Muscle layer of colon (tissue), 2 donors: ENCODE results near the gene TMEM41B.
"Not testable (repeated sequence)": the region's sequence is repeated elsewhere in the genome, so short reads cannot be mapped to it uniquely, and the experiment has no call there.

Experiments
- H3K27ac ChIP-seq: one replicate; pipeline ENCODE4 v1.7.0; 2013; ENCODE audit warnings: low read depth, mild to moderate bottlenecking, low read length, moderate library complexity
- H3K27me3 ChIP-seq, 2 donors: one replicate each; pipeline ENCODE4 v1.7.0; 2013; ENCODE audit warnings: low read length in 2 of 2, mild to moderate bottlenecking in 2 of 2; ENCODE audit not compliant: insufficient read depth in 2 of 2, control insufficient read depth in 1 of 2
- H3K36me3 ChIP-seq: one replicate; pipeline ENCODE4 v1.7.0; 2013; ENCODE audit warnings: mild to moderate bottlenecking, low read length; ENCODE audit not compliant: insufficient read depth
- H3K4me1 ChIP-seq: one replicate; pipeline ENCODE4 v1.7.0; 2013; ENCODE audit warnings: mild to moderate bottlenecking, low read length; ENCODE audit not compliant: insufficient read depth
- H3K4me3 ChIP-seq, 2 donors: one replicate each; pipeline ENCODE4 v1.7.0; 2013; ENCODE audit warnings: low read length in 2 of 2, low read depth in 1 of 2, mild to moderate bottlenecking in 1 of 2, moderate library complexity in 1 of 2
- H3K9ac ChIP-seq: one replicate; pipeline ENCODE4 v1.7.0; 2013; ENCODE audit warnings: low read length
- H3K9me3 ChIP-seq: one replicate; pipeline ENCODE4 v1.7.0; 2013; ENCODE audit warnings: mild to moderate bottlenecking, low read length
- donor health status: abdominal sarcoma.
- donor health status: Adenocarcinoma of cecum.

Gene TMEM41B

GRCh38 chr11:9251311-9251710, 63.1 kb downstream of the TMEM41B start:
- Histone ChIP-seq H3K27ac (no peak overlapping the region), H3K4me1 (peaks cover 6% of the 10 kb centered on the region), H3K9ac (no peak overlapping the region), H3K9me3 (no peaks in the 10 kb centered on the region), H3K36me3 (no peaks in the 10 kb centered on the region), H3K27me3 (no peaks in the 10 kb centered on the region), H3K4me3 (no peak overlapping the region)

- H3K27ac ChIP-seq: no peak overlapping the region
Measured at GRCh38 chr11:9250139-9250582, 64.2 kb downstream of the TMEM41B start.

DNA sequence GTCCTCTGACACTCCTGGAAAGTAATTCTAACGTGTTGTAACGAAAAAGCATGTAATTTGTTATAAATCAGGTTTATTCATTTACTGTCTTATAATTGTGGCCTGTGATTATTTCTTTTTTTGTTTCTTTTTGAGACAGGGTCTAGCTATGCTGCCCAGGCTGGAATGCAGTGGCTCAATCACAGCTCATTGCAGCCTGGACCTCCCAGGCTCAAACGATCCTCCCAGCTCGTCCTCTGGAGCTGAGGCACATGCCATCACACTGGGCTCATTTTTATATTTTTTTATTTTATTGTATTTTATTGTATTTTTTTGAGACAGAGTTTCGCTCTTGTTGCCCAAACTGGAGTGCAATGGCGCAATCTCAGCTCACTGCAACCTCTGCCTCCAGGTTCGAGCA, 65.1 kb downstream of the TMEM41B start:
- no peak overlapping the region for H3K27ac ChIP-seq
- H3K27me3 ChIP-seq: no peaks in the 10 kb centered on the region
- H3K4me1 ChIP-seq: peaks cover 6% of the 10 kb centered on the region
- no peaks in the 10 kb centered on the region for H3K36me3 ChIP-seq
- no peak overlapping the region for H3K4me3 ChIP-seq
- H3K9me3 ChIP-seq: no peaks in the 10 kb centered on the region
- no peak overlapping the region for H3K9ac ChIP-seq

More at GRCh38 chr11:9250139-9250582, 64.2 kb downstream of the TMEM41B start:
- peaks cover 6% of the 10 kb centered on the region for H3K4me1 ChIP-seq
- H3K27me3 ChIP-seq: no peaks in the 10 kb centered on the region
- H3K4me3 ChIP-seq: no peak overlapping the region
- H3K9ac ChIP-seq: no peak overlapping the region
- H3K9me3 ChIP-seq: no peaks in the 10 kb centered on the region
- H3K36me3 ChIP-seq: no peaks in the 10 kb centered on the region

DNA sequence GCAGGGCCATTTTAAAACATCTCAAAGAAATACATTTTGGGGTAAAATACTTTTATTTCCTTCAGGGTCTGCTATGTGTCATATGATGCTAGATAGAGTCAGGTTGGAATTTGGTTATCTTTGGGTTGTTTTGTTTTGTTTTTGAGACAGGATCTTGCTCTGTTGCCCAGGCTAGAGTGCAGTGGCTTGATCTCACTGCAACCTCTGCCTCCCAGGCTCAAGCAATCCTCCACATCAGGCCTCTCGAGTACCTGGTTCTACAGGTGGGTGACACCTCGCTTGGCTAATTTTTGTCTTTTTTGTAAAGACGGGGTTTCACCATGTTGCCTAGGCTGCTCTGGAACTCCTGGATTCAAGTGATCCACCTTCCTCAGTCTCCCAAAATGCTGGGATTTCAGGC, 66.5 kb downstream of the TMEM41B start:
- Histone ChIP-seq H3K4me3 (no peak overlapping the region), H3K36me3 (no peaks in the 10 kb centered on the region), H3K9me3 (no peaks in the 10 kb centered on the region), H3K27ac (no peak overlapping the region), H3K4me1 (peaks cover 3% of the 10 kb centered on the region), H3K9ac (no peak overlapping the region), H3K27me3 (no peaks in the 10 kb centered on the region)

- H3K27me3 ChIP-seq: not testable (repeated sequence)
Measured at GRCh38 chr11:9236242-9236641, 78.2 kb downstream of the TMEM41B start.

GRCh38 chr11:9232482-9232881, 81.9 kb downstream of the TMEM41B start:
- Histone ChIP-seq H3K27me3 (no peaks in the 10 kb centered on the region), H3K4me1 (peaks cover 5% of the 10 kb centered on the region), H3K9ac (no peak overlapping the region), H3K9me3 (no peaks in the 10 kb centered on the region), H3K36me3 (no peaks in the 10 kb centered on the region), H3K27ac (no peak overlapping the region), H3K4me3 (no peak overlapping the region)

More at GRCh38 chr11:9236242-9236641, 78.2 kb downstream of the TMEM41B start:
- not testable (repeated sequence) for H3K4me1 ChIP-seq, H3K9me3 ChIP-seq, H3K4me3 ChIP-seq, H3K9ac ChIP-seq, H3K27ac ChIP-seq, H3K36me3 ChIP-seq

DNA sequence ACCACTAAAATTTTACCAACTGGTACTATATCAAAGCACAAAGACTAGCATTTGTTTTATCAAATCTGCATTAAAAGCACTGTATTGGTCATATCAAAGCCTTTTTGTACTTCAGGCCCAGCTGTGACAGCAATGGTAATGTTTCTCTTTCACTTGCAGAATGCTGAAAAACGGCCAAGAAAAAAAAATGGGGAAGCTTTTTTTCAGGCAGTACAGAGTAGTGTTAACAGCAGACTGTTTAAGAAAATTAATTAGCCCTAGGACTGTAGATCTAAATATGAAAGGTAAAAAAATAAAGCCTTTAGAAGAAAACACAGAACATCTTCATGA, 82.6 kb downstream of the TMEM41B start:
- H3K4me3 ChIP-seq: no peak overlapping the region
- no peaks in the 10 kb centered on the region for H3K9me3 ChIP-seq
- no peaks in the 10 kb centered on the region for H3K36me3 ChIP-seq
- peaks cover 5% of the 10 kb centered on the region for H3K4me1 ChIP-seq
- no peaks in the 10 kb centered on the region for H3K27me3 ChIP-seq
- H3K27ac ChIP-seq: peak overlapping the region; percentile 0
- H3K9ac ChIP-seq: no peak overlapping the region
